Stimulated activated CD8-positive, alpha-beta memory T cell treated with anti-CD3 and anti-CD28 coated beads, Interleukin-7, amount 100 ng/mL, for 1 hour (primary cell): ENCODE data around the gene SCN8A.

ENCODE experiments used
- DNase-seq, 2 donors: peaks; one replicate each; pipeline ENCODE4 v3.0.0-alpha.2; 2020; ENCODE audit warnings: low read depth in 2 of 2

Gene SCN8A

GRCh38 chr12:51833448-51834227 lies 242.6 kb downstream of the SCN8A start:
- no peak for DNase-seq

- no peak for DNase-seq
These were observed 243.4 kb downstream of the SCN8A start for GRCh38 chr12:51834411-51834810.

GRCh38 chr12:51836041-51836826 lies 245.2 kb downstream of the SCN8A start:
- no peak for DNase-seq

- no peak for DNase-seq
These were observed 245.8 kb downstream of the SCN8A start for GRCh38 chr12:51836827-51837173.

GRCh38 chr12:51837286-51837685 lies 246.3 kb downstream of the SCN8A start:
- no peak for DNase-seq

- no peak for DNase-seq
These were observed 247.0 kb downstream of the SCN8A start for GRCh38 chr12:51838036-51838435.

GRCh38 chr12:51838762-51839161 lies 247.7 kb downstream of the SCN8A start:
- DNase-seq = no peak

GRCh38 chr12:51839310-51839947 lies 248.4 kb downstream of the SCN8A start:
- DNase-seq = no peak

- no peak for DNase-seq
These were observed 249.9 kb downstream of the SCN8A start for GRCh38 chr12:51840966-51841365.

- no peak for DNase-seq
These were observed 250.7 kb downstream of the SCN8A start for GRCh38 chr12:51841727-51842126.

- no peak for DNase-seq
These were observed 253.8 kb downstream of the SCN8A start for GRCh38 chr12:51844854-51845253.

GRCh38 chr12:51845482-51845881 lies 254.4 kb downstream of the SCN8A start:
- no peak for DNase-seq

- DNase-seq = no peak
These were observed 255.2 kb downstream of the SCN8A start for GRCh38 chr12:51846271-51846691.

GRCh38 chr12:51846911-51847642 lies 256.0 kb downstream of the SCN8A start:
- peak in 1 of 2 donors; percentile 21 for DNase-seq

GRCh38 chr12:51847643-51848325 lies 256.8 kb downstream of the SCN8A start:
- DNase-seq = no peak

- no peak for DNase-seq
These were observed 257.3 kb downstream of the SCN8A start, which contains the start of gene FIGNL2 for GRCh38 chr12:51848326-51848727. TSS of gene FIGNL2 (minus strand) at chr12:51848718. CDS start at chr12:51822413, 26,305 bp downstream.

GRCh38 chr12:51848841-51849735 lies 258.1 kb downstream of the SCN8A start:
- DNase-seq = no peak

- DNase-seq = no peak
These were observed 259.3 kb downstream of the SCN8A start for GRCh38 chr12:51850081-51850964.

- DNase-seq = no peak
These were observed 259.9 kb downstream of the SCN8A start for GRCh38 chr12:51850965-51851299.
